ENCODE measurements around the gene XPNPEP1.

XPNPEP1 gene

GRCh38 chr10:109861081-109861480 is 62.2 kb downstream of the XPNPEP1 start:
- FAIRE-seq = no peak

- FAIRE-seq = peak; percentile 30
Measured at GRCh38 chr10:109859221-109859620, 64.1 kb downstream of the XPNPEP1 start.

- FAIRE-seq = no peak
Measured at GRCh38 chr10:109855746-109856145, 67.6 kb downstream of the XPNPEP1 start.

- FAIRE-seq = no peak
Measured at GRCh38 chr10:109853921-109854320, 69.4 kb downstream of the XPNPEP1 start.

- no peak for FAIRE-seq
Measured at GRCh38 chr10:109852475-109853037, 70.8 kb downstream of the XPNPEP1 start.

- FAIRE-seq = no peak
Measured at GRCh38 chr10:109851616-109852474, 71.5 kb downstream of the XPNPEP1 start.

- FAIRE-seq = no peak
Measured at GRCh38 chr10:109846832-109847231, 76.5 kb downstream of the XPNPEP1 start.

- no peak for FAIRE-seq
Measured at GRCh38 chr10:109845308-109845707, 78.0 kb downstream of the XPNPEP1 start.

- no peak for FAIRE-seq
Measured at GRCh38 chr10:109838592-109839244, 84.6 kb downstream of the XPNPEP1 start.

GRCh38 chr10:109837384-109837783 is 85.9 kb downstream of the XPNPEP1 start:
- no peak for FAIRE-seq

- no peak for FAIRE-seq
Measured at GRCh38 chr10:109835257-109835656, 88.1 kb downstream of the XPNPEP1 start.

- no peak for FAIRE-seq
Measured at GRCh38 chr10:109831846-109832245, 91.5 kb downstream of the XPNPEP1 start.

- no peak for FAIRE-seq
Measured at GRCh38 chr10:109824206-109824605, 99.1 kb downstream of the XPNPEP1 start.

- FAIRE-seq = no peak
Measured at GRCh38 chr10:109823196-109823595, 100.1 kb downstream of the XPNPEP1 start.

GRCh38 chr10:109821672-109822071 is 101.6 kb downstream of the XPNPEP1 start:
- FAIRE-seq = no peak

- no peak for FAIRE-seq
Measured at GRCh38 chr10:109820620-109821405, 102.5 kb downstream of the XPNPEP1 start.

GRCh38 chr10:109819807-109820206 is 103.5 kb downstream of the XPNPEP1 start:
- no peak for FAIRE-seq

Data from A204.1 (cell line).